ENCODE measurements around the gene MEGF6. TPM values are rescaled to one million over a fixed set of nuclear protein-coding genes. Genes with fewer than 3 reads are reported as not detected.

The MEGF6 gene
- total and polyA plus RNA-seq, 2 donors (not counting 1 experiment from before 2014, with no cell fraction given) = 43.2 to 77.3 TPM

- Mint-ChIP-seq H3K4me1 (peaks cover 3% of the 10 kb centered on the region), H3K27ac (no peak overlapping the region), H3K4me3 (peak overlapping the region; percentile 71), H3K27me3 (peaks cover 18% of the 10 kb centered on the region), H3K9me3 (ENCODE audit: insufficient read depth) (no peaks in the 10 kb centered on the region)
- DNase-seq = peak; percentile 36
- Histone ChIP-seq H3K4me2 (replicated peaks; ENCODE audit: low read depth, low read length, poor library complexity, severe bottlenecking) (peak overlapping the region; percentile 87), H3K9me3 (ENCODE audit: control extremely low read depth in 1 of 3, control insufficient read depth in 2 of 3, insufficient read depth in 1 of 3, low read length in 2 of 3) (peaks cover 0 to 14% (median 0%) of the 10 kb centered on the region in 3 donors), H3K27me3 (replicated peaks in 1 of 4; ENCODE audit: control extremely low read depth in 1 of 4, control insufficient read depth in 3 of 4, insufficient read depth in 4 of 4, low read length in 3 of 4) (peaks cover 0 to 44% (median 21%) of the 10 kb centered on the region in 4 experiments), H3K27ac (ENCODE audit: low read length in 2 of 2) (no peak overlapping the region), H4K20me1 (ENCODE audit: control insufficient read depth, insufficient read depth, low read length, poor library complexity, severe bottlenecking) (no peaks in the 10 kb centered on the region), H3K36me3 (replicated peaks in 1 of 2; ENCODE audit: control extremely low read depth in 1 of 2, control insufficient read depth in 1 of 2, extremely low read depth in 1 of 2, insufficient read depth in 2 of 2, low read length in 1 of 2) (no peaks in the 10 kb centered on the region), H3K9ac (ENCODE audit: low read length) (peak overlapping the region; percentile 48), H3K79me2 (ENCODE audit: control insufficient read depth, insufficient read depth, low read length) (no peaks in the 10 kb centered on the region), H3K4me1 (ENCODE audit: control insufficient read depth in 2 of 2, insufficient read depth in 2 of 2, low read length in 2 of 2) (peaks cover 16 to 20% of the 10 kb centered on the region in 2 donors), H2AFZ (ENCODE audit: insufficient read depth, low read depth, low read length, poor library complexity, severe bottlenecking) (peak overlapping the region; percentile 65), H3K4me3 (ENCODE audit: control extremely low read depth in 1 of 5, extremely low read depth in 1 of 5, insufficient read depth in 1 of 5, low read depth in 2 of 5, low read length in 4 of 5) (peak overlapping the region in 3 of 5 experiments; percentile 48 to 55 (median 51))
- peak; percentile 26 for ATAC-seq (ENCODE audit: low read depth)
- 16% methylated on average over 31 of the region's 46 CpGs for WGBS (ENCODE audit: insufficient coverage)
- no peak for TF ChIP-seq EZH2 (IDR thresholded peaks at IDR 0.05; ENCODE audit: borderline replicate concordance, insufficient read depth, low read depth, low read length, poor library complexity, severe bottlenecking)
- ChIA-PET CTCF (interaction anchor here (1.0 kb wide), 1 partner anchor 269 kb away, joined by 4 read pairs; no protein-coding TSS in a partner anchor), POLR2A (no interaction called here)
- intact Hi-C loops (cut with micrococcal nuclease) = loop anchor here (5.0 kb wide), 1 partner anchor 347 kb away; no protein-coding TSS in a partner anchor
Measured at GRCh38 chr1:3454811-3455618, 156.3 kb downstream of the MEGF6 start.

DNA sequence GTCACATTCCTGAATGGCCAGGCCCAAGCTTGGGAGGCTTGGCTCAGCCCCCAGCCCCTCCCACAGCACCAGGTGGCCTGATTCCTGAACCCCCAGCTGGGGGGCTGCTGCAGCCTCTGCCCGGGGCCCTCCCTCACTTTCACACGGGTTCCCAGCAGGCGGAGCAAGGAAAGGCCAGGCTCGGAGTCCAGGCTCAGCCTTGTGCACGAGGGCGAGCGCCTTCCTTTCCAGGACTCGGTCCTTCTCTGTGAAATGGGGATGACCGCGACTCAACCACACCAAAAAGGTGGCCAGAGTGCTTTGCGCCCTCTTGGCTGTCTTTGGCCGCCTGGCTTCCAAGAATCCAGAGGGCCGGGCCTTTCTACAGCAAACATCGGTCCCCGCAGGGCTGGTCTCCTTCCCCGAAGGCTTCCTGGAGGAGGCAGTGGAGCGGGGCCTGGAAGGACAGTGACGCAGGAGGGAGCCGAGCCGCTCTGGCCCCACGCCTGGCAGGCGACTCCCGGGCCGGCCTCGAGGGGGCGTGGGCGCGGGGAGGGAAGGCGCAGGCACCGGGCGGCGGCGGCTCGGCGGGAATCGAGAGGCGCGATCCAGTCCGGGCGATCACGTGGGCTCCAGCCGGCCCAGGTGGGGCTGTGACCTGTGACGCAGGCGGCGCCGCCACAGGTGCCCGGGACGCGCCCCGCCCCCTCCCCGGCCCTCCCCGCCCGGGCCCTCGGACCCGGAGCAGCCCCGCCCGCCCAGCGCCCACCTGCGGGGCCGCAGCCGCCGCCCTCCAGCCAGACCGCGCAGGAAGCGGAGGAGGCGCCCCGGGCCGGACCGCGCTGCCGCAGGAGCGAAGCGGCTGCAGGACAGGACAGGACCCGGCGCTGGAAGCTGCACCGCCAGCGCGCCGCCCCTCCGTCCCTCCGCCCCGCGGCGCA is 157.2 kb downstream of the MEGF6 start, which contains the start of gene ARHGEF16:
TSS of gene ARHGEF16 (plus strand) at position 775 of the 920 bp plus-strand sequence. CDS start 8,420 bp downstream, outside the sequence.
- Histone ChIP-seq H3K9me3 (ENCODE audit: control extremely low read depth in 1 of 3, control insufficient read depth in 2 of 3, insufficient read depth in 1 of 3, low read length in 2 of 3) (peaks cover 0 to 14% (median 0%) of the 10 kb centered on the region in 3 donors), H3K36me3 (replicated peaks in 1 of 2; ENCODE audit: control extremely low read depth in 1 of 2, control insufficient read depth in 1 of 2, extremely low read depth in 1 of 2, insufficient read depth in 2 of 2, low read length in 1 of 2) (no peaks in the 10 kb centered on the region), H3K79me2 (ENCODE audit: control insufficient read depth, insufficient read depth, low read length) (no peaks in the 10 kb centered on the region), H3K9ac (ENCODE audit: low read length) (peak within 1 kb of the TSS; percentile 56), H3K4me2 (replicated peaks; ENCODE audit: low read depth, low read length, poor library complexity, severe bottlenecking) (peak within 1 kb of the TSS; percentile 87), H4K20me1 (ENCODE audit: control insufficient read depth, insufficient read depth, low read length, poor library complexity, severe bottlenecking) (no peaks in the 10 kb centered on the region), H3K4me3 (ENCODE audit: control extremely low read depth in 1 of 5, extremely low read depth in 1 of 5, insufficient read depth in 1 of 5, low read depth in 2 of 5, low read length in 4 of 5) (peak within 1 kb of the TSS in 3 of 5 experiments; percentile 48 to 55 (median 51)), H3K27me3 (replicated peaks in 1 of 4; ENCODE audit: control extremely low read depth in 1 of 4, control insufficient read depth in 3 of 4, insufficient read depth in 4 of 4, low read length in 3 of 4) (peaks cover 0 to 44% (median 21%) of the 10 kb centered on the region in 4 experiments), H3K27ac (ENCODE audit: low read length in 2 of 2) (no peak within 1 kb of the TSS), H3K4me1 (ENCODE audit: control insufficient read depth in 2 of 2, insufficient read depth in 2 of 2, low read length in 2 of 2) (peaks cover 16 to 20% of the 10 kb centered on the region in 2 donors), H2AFZ (ENCODE audit: insufficient read depth, low read depth, low read length, poor library complexity, severe bottlenecking) (peak within 1 kb of the TSS; percentile 65)
- POLR2A ChIA-PET = interaction anchor here (0.7 kb wide), 1 partner anchor 165 kb away, joined by 3 read pairs; no protein-coding TSS in a partner anchor
- peaks cover 3% of the 10 kb centered on the region for H3K4me1 Mint-ChIP-seq
- peak within 1 kb of the TSS; percentile 71 for H3K4me3 Mint-ChIP-seq
- TF ChIP-seq, protein P1, sequence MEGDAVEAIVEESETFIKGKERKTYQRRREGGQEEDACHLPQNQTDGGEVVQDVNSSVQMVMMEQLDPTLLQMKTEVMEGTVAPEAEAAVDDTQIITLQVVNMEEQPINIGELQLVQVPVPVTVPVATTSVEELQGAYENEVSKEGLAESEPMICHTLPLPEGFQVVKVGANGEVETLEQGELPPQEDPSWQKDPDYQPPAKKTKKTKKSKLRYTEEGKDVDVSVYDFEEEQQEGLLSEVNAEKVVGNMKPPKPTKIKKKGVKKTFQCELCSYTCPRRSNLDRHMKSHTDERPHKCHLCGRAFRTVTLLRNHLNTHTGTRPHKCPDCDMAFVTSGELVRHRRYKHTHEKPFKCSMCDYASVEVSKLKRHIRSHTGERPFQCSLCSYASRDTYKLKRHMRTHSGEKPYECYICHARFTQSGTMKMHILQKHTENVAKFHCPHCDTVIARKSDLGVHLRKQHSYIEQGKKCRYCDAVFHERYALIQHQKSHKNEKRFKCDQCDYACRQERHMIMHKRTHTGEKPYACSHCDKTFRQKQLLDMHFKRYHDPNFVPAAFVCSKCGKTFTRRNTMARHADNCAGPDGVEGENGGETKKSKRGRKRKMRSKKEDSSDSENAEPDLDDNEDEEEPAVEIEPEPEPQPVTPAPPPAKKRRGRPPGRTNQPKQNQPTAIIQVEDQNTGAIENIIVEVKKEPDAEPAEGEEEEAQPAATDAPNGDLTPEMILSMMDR (IDR thresholded peaks at IDR 0.05) = no peak
- TF ChIP-seq EZH2 (IDR thresholded peaks at IDR 0.05; ENCODE audit: borderline replicate concordance, insufficient read depth, low read depth, low read length, poor library complexity, severe bottlenecking) = no peak
- no peaks in the 10 kb centered on the region for H3K9me3 Mint-ChIP-seq (ENCODE audit: insufficient read depth)
- ATAC-seq (ENCODE audit: low read depth) (peak; percentile 37), DNase-seq (peak; percentile 64)
- CTCF ChIA-PET = interaction anchor here (1.0 to 2.4 kb wide), 14 partner anchors 10 to 348 kb away, joined by 4 to 65 read pairs (median 9); no protein-coding TSS in a partner anchor
- H3K27ac Mint-ChIP-seq = peak within 1 kb of the TSS; percentile 28
- peaks cover 22% of the 10 kb centered on the region for H3K27me3 Mint-ChIP-seq
- intact Hi-C loops (cut with micrococcal nuclease) = loop anchor here (1.0 to 5.0 kb wide), 3 partner anchors 37 to 348 kb away; no protein-coding TSS in a partner anchor
- 6% methylated on average over 83 of the region's 84 CpGs for WGBS (ENCODE audit: insufficient coverage)
